22Rv1 (cell line): ENCODE results near the gene GAL3ST2.
"Not testable (repeated sequence)": the region's sequence is repeated elsewhere in the genome, so short reads cannot be mapped to it uniquely, and the experiment has no call there.

ENCODE experiments used
- H3K27ac ChIP-seq: fragments of 450-650 bp; 2 replicates; pipeline ENCODE4 v1.5.1; 2017
- ZFX ChIP-seq: fragments of 450-650 bp; IDR thresholded peaks from 2 replicates; pipeline ENCODE4 v1.6.1; 2017; ENCODE audit warnings: antibody characterized with exemption, borderline replicate concordance
- TF ChIP-seq, protein P1 (sequence below): fragments of 450-650 bp; IDR thresholded peaks from 2 replicates; pipeline ENCODE4 v1.5.1; 2017; ENCODE audit warnings: mild to moderate bottlenecking

Gene GAL3ST2

DNA sequence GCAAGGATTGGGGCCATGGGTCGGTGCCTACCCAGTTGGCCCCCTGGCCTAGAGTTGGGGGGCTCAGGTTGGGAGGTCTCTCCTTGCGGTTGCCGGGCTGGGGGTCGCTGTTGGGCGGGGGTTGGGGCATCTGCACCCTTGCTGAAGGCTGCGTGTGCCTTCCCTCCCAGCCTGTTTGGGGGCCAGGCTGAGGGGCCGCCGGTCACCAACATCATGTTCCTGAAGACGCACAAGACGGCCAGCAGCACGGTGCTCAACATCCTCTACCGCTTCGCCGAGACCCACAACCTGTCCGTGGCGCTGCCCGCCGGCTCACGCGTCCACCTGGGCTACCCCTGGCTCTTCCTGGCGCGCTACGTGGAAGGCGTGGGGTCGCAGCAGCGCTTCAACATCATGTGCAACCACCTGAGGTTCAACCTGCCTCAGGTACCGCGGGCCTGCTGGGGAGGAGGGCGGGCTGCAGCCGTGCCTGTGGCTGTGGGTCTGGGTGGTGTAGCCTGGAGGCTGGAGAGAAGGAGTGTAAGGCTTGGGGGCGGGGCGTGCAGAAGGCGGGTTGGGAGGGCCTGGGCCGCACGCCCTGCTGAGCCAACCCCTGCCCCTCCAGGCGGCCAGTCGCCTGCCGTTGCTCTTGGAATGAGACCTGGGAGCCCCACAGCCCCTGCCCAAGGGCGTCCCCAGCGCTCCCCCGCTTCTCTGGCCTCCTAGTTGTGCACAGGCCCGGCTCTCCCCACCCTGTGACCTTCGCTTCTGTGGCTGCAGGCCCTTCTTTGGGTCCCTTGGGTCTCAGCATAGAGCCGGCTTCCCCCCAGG, 25.2 kb downstream of the GAL3ST2 start:
- TF ChIP-seq, protein P1, sequence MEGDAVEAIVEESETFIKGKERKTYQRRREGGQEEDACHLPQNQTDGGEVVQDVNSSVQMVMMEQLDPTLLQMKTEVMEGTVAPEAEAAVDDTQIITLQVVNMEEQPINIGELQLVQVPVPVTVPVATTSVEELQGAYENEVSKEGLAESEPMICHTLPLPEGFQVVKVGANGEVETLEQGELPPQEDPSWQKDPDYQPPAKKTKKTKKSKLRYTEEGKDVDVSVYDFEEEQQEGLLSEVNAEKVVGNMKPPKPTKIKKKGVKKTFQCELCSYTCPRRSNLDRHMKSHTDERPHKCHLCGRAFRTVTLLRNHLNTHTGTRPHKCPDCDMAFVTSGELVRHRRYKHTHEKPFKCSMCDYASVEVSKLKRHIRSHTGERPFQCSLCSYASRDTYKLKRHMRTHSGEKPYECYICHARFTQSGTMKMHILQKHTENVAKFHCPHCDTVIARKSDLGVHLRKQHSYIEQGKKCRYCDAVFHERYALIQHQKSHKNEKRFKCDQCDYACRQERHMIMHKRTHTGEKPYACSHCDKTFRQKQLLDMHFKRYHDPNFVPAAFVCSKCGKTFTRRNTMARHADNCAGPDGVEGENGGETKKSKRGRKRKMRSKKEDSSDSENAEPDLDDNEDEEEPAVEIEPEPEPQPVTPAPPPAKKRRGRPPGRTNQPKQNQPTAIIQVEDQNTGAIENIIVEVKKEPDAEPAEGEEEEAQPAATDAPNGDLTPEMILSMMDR, result no peak
- TF ChIP-seq ZFX, result no peak
- H3K27ac ChIP-seq, result no peak overlapping the region

- no peak for TF ChIP-seq ZFX
- TF ChIP-seq, protein P1, result no peak
Observed at GRCh38 chr2:241802421-241803318, 26.0 kb downstream of the GAL3ST2 start.

GRCh38 chr2:241803387-241804325, 27.0 kb downstream of the GAL3ST2 start:
- no peak overlapping the region for H3K27ac ChIP-seq

More at GRCh38 chr2:241802421-241803318, 26.0 kb downstream of the GAL3ST2 start:
- no peak overlapping the region for H3K27ac ChIP-seq

GRCh38 chr2:241804326-241805229, 28.0 kb downstream of the GAL3ST2 start:
- H3K27ac ChIP-seq, result no peak overlapping the region

More at GRCh38 chr2:241803387-241804325, 27.0 kb downstream of the GAL3ST2 start:
- TF ChIP-seq, protein P1, result no peak
- TF ChIP-seq ZFX, result no peak

GRCh38 chr2:241806217-241806616, 29.6 kb downstream of the GAL3ST2 start:
- H3K27ac ChIP-seq, result not testable (repeated sequence)

More at GRCh38 chr2:241804326-241805229, 28.0 kb downstream of the GAL3ST2 start:
- TF ChIP-seq, protein P1, result no peak
- no peak for TF ChIP-seq ZFX

GRCh38 chr2:241808051-241808720, 31.6 kb downstream of the GAL3ST2 start:
- TF ChIP-seq ZFX, result no peak
- TF ChIP-seq, protein P1, result no peak
- no peak overlapping the region for H3K27ac ChIP-seq
